RWPE1 (cell line): ENCODE measurements around the gene GLOD4.

ENCODE experiments used
- CTCF ChIA-PET: fragments of 350-600 bp; sonication (Branson Sonifier 250); formaldehyde crosslinking; extraction: SDS; loops from one replicate; lab custom pipeline; 2021; lab: Yijun Ruan, JAX
- POLR2A ChIA-PET: fragments of 400-600 bp; formaldehyde crosslinking; extraction: SDS; loops from one replicate; lab custom pipeline; 2020; ENCODE audit warnings: antibody characterized with exemption; ENCODE audit not compliant: low non-redundant PET; lab: Yijun Ruan, JAX
- DNase-seq: peaks from one replicate; pipeline ENCODE4 v3.0.0; 2012; ENCODE audit warnings: low spot score
- H3K27ac ChIP-seq: fragments of 450-650 bp; 2 replicates; pipeline ENCODE4 v1.5.1; 2017
- CTCF ChIP-seq: fragments of 450-650 bp; conservative IDR thresholded peaks from 2 replicates; pipeline ENCODE4 v1.5.1; 2017; ENCODE audit warnings: low read depth, mild to moderate bottlenecking

The GLOD4 gene

GRCh38 chr17:726271-726919 lies 55.7 kb downstream of the GLOD4 start:
- no peak for TF ChIP-seq CTCF
- H3K27ac ChIP-seq, result peak overlapping the region; percentile 45
- no peak for DNase-seq
- CTCF ChIA-PET, result interaction anchor here (1.0 kb wide), 1 partner anchor 54 kb away, joined by 3 read pairs; no protein-coding TSS in a partner anchor
- POLR2A ChIA-PET, result no interaction called here

GRCh38 chr17:725746-726145 lies 56.3 kb downstream of the GLOD4 start:
- no peak for TF ChIP-seq CTCF
- POLR2A ChIA-PET, result interaction anchor here (0.7 kb wide), 2 partner anchors 109 to 271 kb away, joined by 3 to 8 read pairs; no protein-coding TSS in a partner anchor
- CTCF ChIA-PET, result interaction anchor here (1.0 kb wide), 1 partner anchor 55 kb away, joined by 3 read pairs; no protein-coding TSS in a partner anchor
- H3K27ac ChIP-seq, result peak overlapping the region; percentile 45
- DNase-seq, result no peak

GRCh38 chr17:725084-725483 lies 57.0 kb downstream of the GLOD4 start:
- no peak for DNase-seq
- CTCF ChIA-PET, result no interaction called here
- POLR2A ChIA-PET, result interaction anchor here (0.7 kb wide), 1 partner anchor 109 kb away, joined by 8 read pairs; no protein-coding TSS in a partner anchor
- H3K27ac ChIP-seq, result no peak overlapping the region
- TF ChIP-seq CTCF, result no peak

GRCh38 chr17:721540-721937 lies 60.5 kb downstream of the GLOD4 start:
- DNase-seq, result peak; percentile 78
- H3K27ac ChIP-seq, result peak overlapping the region; percentile 44; the same call in 1 of the 2 replicates
- CTCF ChIA-PET, result interaction anchor here (0.6 kb wide), 2 partner anchors 8 to 43 kb away, joined by 3 to 5 read pairs; no protein-coding TSS in a partner anchor
- POLR2A ChIA-PET, result no interaction called here
- TF ChIP-seq CTCF, result no peak

- ChIA-PET CTCF (interaction anchor here (0.5 to 0.6 kb wide), 2 partner anchors 9 to 14 kb away, joined by 5 to 7 read pairs; no protein-coding TSS in a partner anchor), POLR2A (no interaction called here)
- peak overlapping the region; percentile 44; the same call in 1 of the 2 replicates for H3K27ac ChIP-seq
- no peak for DNase-seq
- TF ChIP-seq CTCF, result no peak
Observed at GRCh38 chr17:720706-721539, 61.2 kb downstream of the GLOD4 start.

- no peak for TF ChIP-seq CTCF
- no peak overlapping the region for H3K27ac ChIP-seq
- POLR2A ChIA-PET, result interaction anchor here (0.5 to 0.7 kb wide), 2 partner anchors 18 to 24 kb away, joined by 3 to 4 read pairs; no protein-coding TSS in a partner anchor
- no peak for DNase-seq
- CTCF ChIA-PET, result no interaction called here
Observed at GRCh38 chr17:718075-718474, 64.0 kb downstream of the GLOD4 start.
